NCI-H82 treated with DMSO at 0.1 percent for 48 hours (cell line): ENCODE measurements around the gene APRT.

Source experiments
- DNase-seq: peaks from one replicate; lab custom pipeline; 2025; ENCODE audit not compliant: unreplicated experiment; lab: John Stamatoyannopoulos, UW

The APRT gene

GRCh38 chr16:88760424-88761142 is 51.1 kb downstream of the APRT start:
- no peak for DNase-seq

DNA sequence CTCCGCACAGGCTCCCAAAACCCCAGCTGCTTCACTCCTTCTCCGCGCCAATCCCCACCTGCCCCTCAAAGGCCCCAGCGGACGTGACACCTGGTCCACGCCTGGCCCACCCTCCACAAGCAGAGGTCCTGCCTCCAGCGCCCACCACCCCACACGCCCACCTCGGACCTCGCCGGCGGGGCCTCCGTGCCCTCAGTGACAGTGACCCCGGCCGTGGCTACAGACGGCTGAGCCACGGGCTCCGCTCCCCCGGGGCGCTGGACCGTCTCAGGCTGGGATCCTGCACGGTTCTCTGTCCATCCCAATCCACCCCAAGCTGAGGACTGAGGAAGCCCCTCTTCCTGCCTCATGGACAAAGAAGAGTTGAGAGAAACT is 51.8 kb downstream of the APRT start:
- DNase-seq, result no peak
